Esophagus muscularis mucosa (tissue), 4 donors: ENCODE measurements around the gene ATF7IP. TPM values are rescaled to one million over a fixed set of nuclear protein-coding genes. Genes with fewer than 3 reads are reported as not detected.

Source experiments
- DNase-seq: peaks from one replicate; pipeline ENCODE4 v3.0.0-alpha.2; 2017; ENCODE audit errors: extremely low spot score
- H3K27ac ChIP-seq, 4 donors: fragments of 200-600 bp; sonication (generic); replicated peaks in 1 of 4; 1 replicate in 3 of 4; 2 replicates in 1 of 4; pipeline ENCODE4 v1.5.1; 2016 to 2019; ENCODE audit warnings: mild to moderate bottlenecking in 1 of 4
- H3K27me3 ChIP-seq, 4 donors: fragments of 200-600 bp; sonication (generic); one replicate each; pipeline versions ENCODE4 v1.5.1 to v1.6.0; 2016 to 2019
- H3K36me3 ChIP-seq, 4 donors: fragments of 200-600 bp; sonication (generic); one replicate each; pipeline ENCODE4 v1.5.1; 2016 to 2019
- H3K4me1 ChIP-seq, 4 donors: fragments of 200-600 bp; sonication (generic); one replicate each; pipeline ENCODE4 v1.5.1; 2016 to 2019
- H3K4me3 ChIP-seq, 4 donors: fragments of 200-600 bp; sonication (generic); 1 replicate in 2 of 4; 2 replicates in 2 of 4; pipeline ENCODE4 v1.5.1; 2016 to 2019; ENCODE audit warnings: mild to moderate bottlenecking in 4 of 4, moderate library complexity in 1 of 4
- H3K9me3 ChIP-seq, 4 donors: fragments of 200-600 bp; sonication (generic); 1 replicate in 3 of 4; 2 replicates in 1 of 4; pipeline ENCODE4 v1.5.1; 2016 to 2019
- CTCF ChIP-seq, 3 experiments: fragments of 200-600 bp in 2 of 3; fragments of 450-650 bp in 1 of 3; sonication (generic) in 2 of 3; IDR thresholded peaks; one replicate each; pipeline ENCODE4 v1.5.1; 2017 to 2019; ENCODE audit warnings: antibody characterized with exemption in 3 of 3, mild to moderate bottlenecking in 2 of 3, moderate library complexity in 1 of 3
- EP300 ChIP-seq: sonication (generic); formaldehyde crosslinking; IDR thresholded peaks from one replicate; pipeline ENCODE4 v1.6.1; 2017; ENCODE audit warnings: antibody characterized with exemption
- POLR2A ChIP-seq: fragments of 450-650 bp; IDR thresholded peaks from one replicate; pipeline ENCODE4 v1.6.1; 2017; ENCODE audit warnings: antibody characterized with exemption, moderate library complexity, mild to moderate bottlenecking, low read depth
- POLR2AphosphoS5 ChIP-seq, 2 donors: sonication (generic); formaldehyde crosslinking; IDR thresholded peaks; one replicate each; pipeline ENCODE4 v1.6.1; 2017; ENCODE audit warnings: antibody characterized with exemption in 2 of 2
- WGBS: methylation state at CpG from one replicate; pipeline ENCODE4 v1.1.5; 2018; 5-methylcytosine and 5-hydroxymethylcytosine counted together
- intact Hi-C: fragments of 100-400 bp; cut with DNase I; formaldehyde crosslinking; loops from one replicate; pipeline ENCODE4 v1.15.1; 2023
- total RNA-seq, 4 donors: library from RNA; depleted of rRNA; stranded (reverse); fragments of >200 nt; gene quantifications; one replicate each; pipeline versions ENCODE4 v1.1.0 to v1.2.1, GENCODE V29; 2016

Gene ATF7IP
- total RNA-seq, 4 donors from 2014 or later: 26.8 to 43.2 (median 32.8) TPM

- Histone ChIP-seq H3K27me3 (no peaks in the 10 kb centered on the region), H3K9me3 (no peaks in the 10 kb centered on the region), H3K36me3 (peaks cover 0 to 29% (median 20%) of the 10 kb centered on the region in 4 donors), H3K27ac (no peak overlapping the region), H3K4me1 (peaks cover 12 to 58% (median 46%) of the 10 kb centered on the region in 4 donors), H3K4me3 (no peak overlapping the region)
- DNase-seq: no peak
- intact Hi-C loops: no loop called here
- TF ChIP-seq POLR2A (no peak), CTCF (IDR thresholded peaks at IDR 0.05) (no peak), POLR2AphosphoS5 (IDR thresholded peaks at IDR 0.05) (no peak), EP300 (no peak)
- WGBS: 65% methylated on average over 2 of the region's 2 CpGs
Measured at GRCh38 chr12:14431975-14432374, 66.5 kb downstream of the ATF7IP start.

GRCh38 chr12:14435627-14436026 lies 70.1 kb downstream of the ATF7IP start:
- Histone ChIP-seq H3K27ac (no peak overlapping the region), H3K36me3 (peaks cover 11 to 60% (median 39%) of the 10 kb centered on the region in 4 donors), H3K27me3 (no peaks in the 10 kb centered on the region), H3K4me1 (peaks cover 0 to 33% (median 28%) of the 10 kb centered on the region in 4 donors), H3K4me3 (no peak overlapping the region), H3K9me3 (no peaks in the 10 kb centered on the region)
- no peak for DNase-seq
- TF ChIP-seq EP300 (no peak), CTCF (IDR thresholded peaks at IDR 0.05) (no peak), POLR2AphosphoS5 (IDR thresholded peaks at IDR 0.05) (no peak), POLR2A (no peak)
- intact Hi-C loops: no loop called here
- 93% methylated on average over 1 of the region's 1 CpG for WGBS

GRCh38 chr12:14442221-14442881 lies 76.9 kb downstream of the ATF7IP start:
- Histone ChIP-seq H3K36me3 (peaks cover 4 to 53% (median 33%) of the 10 kb centered on the region in 4 donors), H3K27me3 (no peaks in the 10 kb centered on the region), H3K27ac (peak overlapping the region; percentile 29 to 73 (median 50)), H3K4me1 (peaks cover 14 to 25% (median 15%) of the 10 kb centered on the region in 4 donors), H3K9me3 (no peaks in the 10 kb centered on the region), H3K4me3 (no peak overlapping the region)
- TF ChIP-seq POLR2AphosphoS5 (IDR thresholded peaks at IDR 0.05): no peak
- no peak for TF ChIP-seq EP300
- TF ChIP-seq POLR2A: no peak
- peak in 1 of 3 experiments; percentile 2 for TF ChIP-seq CTCF (IDR thresholded peaks at IDR 0.05)
- intact Hi-C loops: no loop called here
- WGBS: 67% methylated on average over 5 of the region's 5 CpGs
- DNase-seq: no peak

- no peaks in the 10 kb centered on the region for H3K27me3 ChIP-seq
- H3K9me3 ChIP-seq: no peaks in the 10 kb centered on the region
- no peak for TF ChIP-seq CTCF (IDR thresholded peaks at IDR 0.05)
- peak overlapping the region in 3 of 4 donors; percentile 29 to 73 (median 35) for H3K27ac ChIP-seq
- H3K4me3 ChIP-seq: no peak overlapping the region
- intact Hi-C loops: no loop called here
- peaks cover 14 to 25% (median 15%) of the 10 kb centered on the region in 4 donors for H3K4me1 ChIP-seq
- DNase-seq: no peak
- H3K36me3 ChIP-seq: peaks cover 6 to 53% (median 33%) of the 10 kb centered on the region in 4 donors
Measured at GRCh38 chr12:14443531-14443930, 78.0 kb downstream of the ATF7IP start.

- Histone ChIP-seq H3K27me3 (no peaks in the 10 kb centered on the region), H3K4me1 (peaks cover 0 to 10% (median 0%) of the 10 kb centered on the region in 4 donors), H3K9me3 (no peaks in the 10 kb centered on the region), H3K36me3 (peaks cover 18 to 51% (median 30%) of the 10 kb centered on the region in 4 donors), H3K4me3 (no peak overlapping the region), H3K27ac (no peak overlapping the region)
- no peak for DNase-seq
- TF ChIP-seq EP300 (no peak), POLR2AphosphoS5 (IDR thresholded peaks at IDR 0.05) (no peak), CTCF (IDR thresholded peaks at IDR 0.05) (no peak), POLR2A (no peak)
- intact Hi-C loops: no loop called here
Measured at GRCh38 chr12:14450479-14450878, 85.0 kb downstream of the ATF7IP start.
